ENCODE results near the gene DUXB.

The DUXB gene

GRCh38 chr16:75701361-75701760, at the start of gene DUXB:
Gene DUXB, minus strand, starts transcription at chr16:75701461. Its CDS starts 43 bp downstream, at chr16:75701418.
- TF ChIP-seq, protein P1, sequence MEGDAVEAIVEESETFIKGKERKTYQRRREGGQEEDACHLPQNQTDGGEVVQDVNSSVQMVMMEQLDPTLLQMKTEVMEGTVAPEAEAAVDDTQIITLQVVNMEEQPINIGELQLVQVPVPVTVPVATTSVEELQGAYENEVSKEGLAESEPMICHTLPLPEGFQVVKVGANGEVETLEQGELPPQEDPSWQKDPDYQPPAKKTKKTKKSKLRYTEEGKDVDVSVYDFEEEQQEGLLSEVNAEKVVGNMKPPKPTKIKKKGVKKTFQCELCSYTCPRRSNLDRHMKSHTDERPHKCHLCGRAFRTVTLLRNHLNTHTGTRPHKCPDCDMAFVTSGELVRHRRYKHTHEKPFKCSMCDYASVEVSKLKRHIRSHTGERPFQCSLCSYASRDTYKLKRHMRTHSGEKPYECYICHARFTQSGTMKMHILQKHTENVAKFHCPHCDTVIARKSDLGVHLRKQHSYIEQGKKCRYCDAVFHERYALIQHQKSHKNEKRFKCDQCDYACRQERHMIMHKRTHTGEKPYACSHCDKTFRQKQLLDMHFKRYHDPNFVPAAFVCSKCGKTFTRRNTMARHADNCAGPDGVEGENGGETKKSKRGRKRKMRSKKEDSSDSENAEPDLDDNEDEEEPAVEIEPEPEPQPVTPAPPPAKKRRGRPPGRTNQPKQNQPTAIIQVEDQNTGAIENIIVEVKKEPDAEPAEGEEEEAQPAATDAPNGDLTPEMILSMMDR (conservative IDR thresholded peaks at IDR 0.05; ENCODE audit: low read depth): no peak
- no peak for DNase-seq (ENCODE audit: low spot score)
- H3K27ac ChIP-seq: no peak within 1 kb of the TSS
- POLR2A ChIA-PET (ENCODE audit: low non-redundant PET): no interaction called here
- CTCF ChIA-PET: interaction anchor here (0.6 to 0.7 kb wide), 2 partner anchors 48 to 1520 kb away, joined by 3 to 7 read pairs; no protein-coding TSS in a partner anchor

DNA sequence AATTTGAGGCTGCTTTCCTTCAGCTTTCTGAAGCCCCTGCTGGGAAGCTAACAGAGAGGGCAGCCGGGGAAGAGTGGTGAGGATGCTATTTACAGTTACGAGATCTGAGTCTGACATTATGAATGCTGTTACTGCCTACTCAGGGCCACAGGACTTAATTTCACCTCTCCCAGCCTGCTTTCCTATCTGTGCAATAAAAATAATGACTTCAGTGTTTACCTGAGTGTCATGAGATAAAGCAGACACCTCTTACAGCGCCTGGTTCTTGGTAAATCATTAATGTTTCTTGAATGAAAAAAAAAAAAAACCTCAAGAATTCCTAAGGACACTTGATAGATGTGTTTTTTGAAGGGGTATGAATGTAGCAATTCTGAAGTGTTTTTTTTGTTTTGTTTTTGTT, 49.3 kb upstream of the DUXB start:
- TF ChIP-seq, protein P1 (conservative IDR thresholded peaks at IDR 0.05; ENCODE audit: low read depth): no peak
- ChIA-PET POLR2A (ENCODE audit: low non-redundant PET) (no interaction called here), CTCF (interaction anchor here (0.6 kb wide), 2 partner anchors 75 to 109 kb away, joined by 7 to 8 read pairs; no protein-coding TSS in a partner anchor)
- DNase-seq (ENCODE audit: low spot score): no peak
- H3K27ac ChIP-seq: no peak overlapping the region

GRCh38 chr16:75746359-75746758, 45.1 kb upstream of the DUXB start:
- TF ChIP-seq, protein P1 (conservative IDR thresholded peaks at IDR 0.05; ENCODE audit: low read depth): no peak

GRCh38 chr16:75745823-75746222, 44.6 kb upstream of the DUXB start:
- POLR2A ChIA-PET (ENCODE audit: low non-redundant PET): no interaction called here
- no peak for DNase-seq (ENCODE audit: low spot score)
- H3K27ac ChIP-seq: no peak overlapping the region
- CTCF ChIA-PET: interaction anchor here (1.2 kb wide), 1 partner anchor 18 kb away, joined by 3 read pairs; no protein-coding TSS in a partner anchor
- TF ChIP-seq, protein P1 (conservative IDR thresholded peaks at IDR 0.05; ENCODE audit: low read depth): no peak

More at GRCh38 chr16:75746359-75746758, 45.1 kb upstream of the DUXB start:
- H3K27ac ChIP-seq: no peak overlapping the region
- DNase-seq (ENCODE audit: low spot score): no peak
- ChIA-PET POLR2A (ENCODE audit: low non-redundant PET) (no interaction called here), CTCF (interaction anchor here (1.2 kb wide), 1 partner anchor 18 kb away, joined by 3 read pairs; no protein-coding TSS in a partner anchor)

DNA sequence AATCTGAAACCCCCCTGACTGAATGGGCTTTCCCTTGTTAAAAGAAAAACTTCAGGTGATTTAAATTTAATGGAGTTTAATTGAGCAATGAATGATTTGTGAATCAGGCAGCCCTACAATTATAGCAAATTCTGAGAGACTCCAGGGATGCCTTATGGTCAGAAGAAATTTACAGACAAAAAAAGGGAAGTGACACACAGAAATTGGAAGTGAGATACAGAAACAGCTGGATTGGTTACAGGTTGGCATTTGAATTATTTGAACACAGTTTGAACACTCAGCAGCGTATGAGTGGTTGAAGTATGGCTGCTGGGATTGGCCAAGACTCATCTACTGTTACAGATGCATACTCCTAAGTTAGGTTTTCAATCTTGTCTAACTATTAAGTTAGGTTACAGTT, 44.0 kb upstream of the DUXB start:
- TF ChIP-seq, protein P1 (conservative IDR thresholded peaks at IDR 0.05; ENCODE audit: low read depth): no peak
- CTCF ChIA-PET: no interaction called here
- DNase-seq (ENCODE audit: low spot score): no peak
- POLR2A ChIA-PET (ENCODE audit: low non-redundant PET): no interaction called here
- H3K27ac ChIP-seq: no peak overlapping the region

- ChIA-PET POLR2A (ENCODE audit: low non-redundant PET) (no interaction called here), CTCF (no interaction called here)
- no peak overlapping the region for H3K27ac ChIP-seq
- no peak for DNase-seq (ENCODE audit: low spot score)
- TF ChIP-seq, protein P1 (conservative IDR thresholded peaks at IDR 0.05; ENCODE audit: low read depth): no peak
Measured at GRCh38 chr16:75742424-75743047, 41.3 kb upstream of the DUXB start.

All from RWPE1 (cell line).